ENCODE results near the gene HSPB1.
"Not testable (repeated sequence)": the region's sequence is repeated elsewhere in the genome, so short reads cannot be mapped to it uniquely, and the experiment has no call there.

Gene HSPB1

DNA sequence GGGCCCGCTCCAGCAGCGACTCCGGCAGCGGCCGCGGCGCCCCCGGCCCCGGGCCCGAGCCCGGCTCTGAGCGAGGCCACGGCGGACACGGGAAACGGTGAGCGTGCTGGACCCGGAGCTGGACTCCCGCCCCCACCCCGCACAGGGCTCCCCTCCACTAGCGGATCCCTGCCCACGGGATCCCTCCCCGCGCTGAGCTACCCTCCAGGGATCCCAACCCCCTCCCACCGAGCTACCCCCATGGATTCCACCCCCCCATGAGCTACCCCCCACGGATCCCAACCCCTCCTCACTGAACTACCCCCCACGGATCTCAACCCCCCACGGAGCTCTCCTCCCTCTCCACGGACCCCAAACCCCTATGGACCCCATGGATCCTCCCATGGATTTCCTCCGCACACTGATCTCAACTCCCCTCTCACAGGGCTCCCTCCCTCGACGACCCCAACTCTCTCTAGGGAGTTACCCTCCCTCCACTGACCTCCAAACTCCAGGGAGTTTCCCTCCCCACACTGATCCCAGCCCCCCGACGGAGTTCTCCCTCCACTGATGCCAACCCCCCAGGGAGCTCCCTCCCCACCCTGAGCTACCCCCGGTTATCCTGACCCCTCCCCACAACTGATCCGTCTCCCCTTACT, 20.6 kb upstream of the HSPB1 start:
- no peak for DNase-seq

DNA sequence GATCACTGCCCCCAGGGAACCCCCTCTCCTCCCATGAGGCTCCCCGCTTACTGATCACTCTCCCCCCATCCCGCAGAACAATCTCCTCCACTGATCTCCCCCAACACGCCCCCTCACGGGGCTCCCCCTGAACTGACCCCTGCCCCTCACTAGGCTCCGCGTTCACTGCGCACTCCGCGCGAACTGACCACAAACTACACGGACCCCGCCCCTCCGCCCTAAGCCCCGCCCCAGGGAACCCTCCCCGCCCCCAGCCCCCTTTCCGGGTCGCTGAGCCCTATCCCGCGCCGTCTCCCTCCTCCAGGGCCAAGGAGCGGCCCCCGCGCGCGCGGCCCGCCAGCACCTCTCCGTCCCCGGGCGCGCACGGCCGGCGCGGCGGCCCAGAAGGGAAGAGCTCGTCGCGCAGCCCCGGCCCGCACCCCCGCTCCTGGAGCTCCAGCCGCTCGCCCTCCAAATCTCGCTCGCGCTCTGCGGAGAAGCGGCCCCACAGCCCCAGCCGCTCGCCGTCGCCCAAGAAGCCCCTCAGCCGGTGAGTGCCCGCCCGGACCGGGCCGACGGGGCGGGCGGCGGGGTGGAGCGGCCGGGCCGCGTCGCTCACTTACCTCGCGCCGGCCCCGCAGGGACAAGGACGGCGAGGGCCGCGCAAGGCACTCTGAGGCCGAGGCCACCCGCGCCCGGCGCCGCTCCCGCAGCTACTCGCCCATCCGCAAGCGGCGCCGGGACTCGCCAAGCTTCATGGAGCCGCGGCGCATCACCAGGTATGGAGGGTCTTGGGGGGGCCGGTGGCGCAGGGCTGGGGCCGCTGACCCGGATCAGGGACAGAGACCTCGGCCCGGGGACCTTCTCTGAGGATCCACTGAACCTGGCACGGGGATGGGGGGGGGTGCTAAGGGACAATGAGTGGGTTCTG, 19.9 kb upstream of the HSPB1 start:
- DNase-seq = peak in 1 of 2 donors; percentile 23

DNA sequence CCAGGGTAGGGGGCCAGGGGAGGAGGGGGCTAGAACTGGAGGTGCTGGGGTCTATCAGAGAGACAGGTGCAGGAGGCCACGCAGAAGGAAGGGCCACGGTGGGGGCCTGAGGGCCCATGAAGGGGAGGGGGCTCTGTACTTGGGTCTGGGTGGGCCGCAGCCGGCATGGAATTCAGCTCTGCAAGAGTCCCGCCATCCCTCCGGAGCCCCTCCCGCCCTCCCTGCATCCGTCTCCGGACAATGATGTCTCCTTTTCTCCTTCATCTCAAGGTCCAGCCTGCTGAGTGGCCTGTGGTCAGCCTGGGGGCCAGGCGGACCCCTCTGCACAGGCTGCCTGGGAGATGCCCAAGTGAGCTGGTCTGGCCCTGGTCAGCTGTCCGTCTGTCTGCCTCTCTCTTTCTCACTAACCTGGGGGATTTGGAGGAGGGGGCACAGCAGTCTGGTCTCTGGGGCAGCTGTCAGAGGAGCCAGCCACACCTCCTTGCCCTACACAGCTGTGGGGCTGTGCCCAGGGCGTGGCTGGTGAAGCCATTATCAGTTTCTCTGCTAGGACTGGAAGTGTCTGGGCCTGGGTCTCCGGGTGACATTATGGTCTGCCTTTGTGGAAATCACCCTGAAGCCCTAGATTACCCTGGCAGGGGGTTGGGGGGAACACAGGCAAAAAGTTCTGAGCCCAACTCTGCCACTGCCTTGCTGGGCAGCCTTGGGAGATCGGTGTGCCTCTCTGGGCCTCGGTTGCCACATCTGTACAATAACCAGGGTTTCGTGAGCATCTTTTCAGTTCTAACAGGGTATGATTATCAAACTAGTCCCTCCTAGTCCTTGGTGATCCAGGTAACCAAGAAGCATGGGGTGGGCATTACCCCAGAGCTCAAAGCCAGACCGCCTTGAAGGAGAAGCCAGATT, 19.0 kb upstream of the HSPB1 start:
- no peak for DNase-seq

DNA sequence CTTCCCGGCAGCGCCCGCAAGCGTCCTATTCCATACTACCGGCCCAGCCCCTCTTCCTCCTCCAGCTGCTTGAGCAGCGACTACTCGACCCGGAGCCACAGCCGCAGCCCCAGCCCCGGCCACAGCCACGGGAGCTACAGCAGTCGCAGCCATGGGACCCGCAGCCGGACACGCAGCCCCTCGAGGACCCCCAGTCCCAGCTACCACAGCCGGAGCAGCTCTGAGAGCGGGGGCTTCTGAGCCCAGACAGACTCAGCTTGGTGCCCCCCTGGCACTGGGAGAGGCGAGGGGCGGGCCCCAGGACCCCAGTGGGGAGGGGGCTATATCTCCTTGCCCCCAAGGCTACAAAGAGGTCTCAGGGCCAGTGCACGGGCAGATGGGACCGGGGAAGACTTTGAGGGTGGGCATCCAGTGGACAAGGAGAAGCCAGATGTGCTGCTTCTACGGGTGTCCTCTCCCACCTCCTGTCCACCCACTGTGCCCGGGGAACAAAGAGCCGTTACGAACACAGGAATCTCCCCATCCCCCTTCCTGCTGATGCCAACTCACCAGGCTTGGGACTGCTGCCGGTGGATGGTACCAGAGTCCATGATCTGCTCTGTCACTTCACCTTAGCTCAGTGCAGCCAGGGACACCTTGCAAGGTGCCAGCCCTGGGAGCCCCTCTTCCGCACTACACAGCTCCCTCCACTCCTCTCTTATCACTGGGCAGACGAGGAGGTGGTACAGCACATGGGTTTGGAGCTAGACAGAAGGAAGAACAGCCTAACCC, 16.7 kb upstream of the HSPB1 start:
- DNase-seq = no peak

DNA sequence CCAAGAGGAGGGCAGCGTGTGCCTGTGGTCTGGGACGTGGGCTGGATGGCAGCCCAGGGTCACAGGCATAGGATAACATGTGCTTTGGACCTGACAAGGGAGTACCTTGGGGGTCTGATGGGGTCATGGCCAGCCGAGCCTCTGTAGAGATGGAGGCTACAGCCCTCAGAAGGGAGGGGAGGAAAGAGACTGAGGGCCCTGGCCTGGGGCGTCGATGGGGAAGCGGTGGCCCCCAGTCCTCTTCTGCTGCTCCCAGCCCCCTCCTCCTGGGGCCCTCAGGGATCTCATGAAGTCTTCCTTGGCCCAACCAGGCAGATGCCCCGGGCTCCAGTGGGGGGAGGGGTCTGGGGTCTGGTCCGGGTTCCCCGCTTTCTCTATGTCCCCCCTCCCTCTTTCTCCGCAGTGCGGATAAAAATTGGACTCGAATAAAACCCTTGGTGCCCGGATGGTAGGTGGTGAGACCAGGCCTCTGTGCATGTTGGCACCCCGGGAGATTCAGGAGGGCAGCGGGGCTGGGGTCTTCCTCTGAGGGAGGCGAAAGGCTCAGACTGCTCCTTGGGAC, 15.6 kb upstream of the HSPB1 start:
- no peak for DNase-seq

DNA sequence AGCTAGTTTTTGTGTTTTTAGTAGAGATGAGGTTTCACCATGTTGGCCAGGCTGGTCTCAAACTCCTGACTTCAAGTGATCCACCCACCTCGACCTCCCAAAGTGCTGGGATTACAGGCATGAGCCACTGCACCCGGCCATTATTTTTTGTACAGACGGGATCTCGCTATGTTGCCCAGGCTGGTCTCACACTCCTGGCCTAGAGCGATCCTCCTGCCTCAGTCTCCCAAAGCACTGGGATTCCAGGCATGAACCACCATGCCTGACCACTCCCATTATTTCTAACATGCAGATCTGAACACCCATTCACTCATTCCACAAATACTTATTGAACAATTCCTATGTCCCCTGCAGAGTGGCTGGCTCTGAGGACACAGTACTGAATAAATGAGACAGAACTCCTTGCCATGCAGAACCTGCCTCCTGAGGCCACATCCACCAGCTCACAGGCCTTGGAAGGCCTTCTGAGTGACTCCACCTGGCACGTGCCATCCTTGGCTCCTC, 11.6 kb upstream of the HSPB1 start:
- DNase-seq = not testable (repeated sequence)

DNA sequence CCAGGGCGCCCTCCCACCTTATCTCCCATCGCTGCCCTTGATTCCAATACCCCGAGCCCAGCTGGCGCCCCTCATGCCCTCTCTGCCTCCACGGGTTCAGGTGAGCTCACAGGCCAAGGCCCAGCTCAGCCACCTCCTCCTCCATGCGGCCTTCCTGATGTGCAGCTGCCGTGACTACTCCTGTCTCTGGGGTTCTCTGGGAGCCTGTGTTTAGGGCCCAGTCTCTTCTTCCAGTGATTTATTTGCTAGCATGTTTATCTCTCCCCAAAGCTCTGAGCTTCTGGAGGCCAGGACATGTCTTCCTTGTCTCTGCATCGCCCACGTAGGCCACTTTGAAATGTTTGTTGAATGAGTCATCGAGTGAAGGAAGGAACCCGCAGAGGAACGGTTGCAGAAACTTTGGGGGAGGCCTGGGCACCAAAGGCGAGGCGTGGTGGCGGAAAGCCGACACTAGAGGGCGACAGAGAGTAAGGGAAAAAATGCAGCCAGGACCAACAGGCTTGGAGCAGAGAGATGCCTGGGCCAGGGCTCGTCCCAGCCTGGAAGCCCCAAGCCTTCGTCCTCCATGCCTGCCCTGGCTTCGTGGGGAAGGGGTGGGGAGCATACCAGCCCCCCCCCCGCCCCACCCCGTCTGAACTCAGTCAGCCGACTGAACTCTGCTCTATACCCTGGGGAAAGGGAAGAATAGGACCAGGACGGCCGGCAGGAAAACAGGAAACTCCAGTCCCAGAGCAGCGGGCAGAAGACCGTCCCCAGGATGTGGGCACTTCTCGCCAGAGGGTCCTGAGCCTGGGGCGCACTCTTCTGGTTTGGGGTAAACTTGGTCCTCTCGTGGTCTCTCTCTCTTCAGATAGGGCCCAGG, 10.9 kb upstream of the HSPB1 start:
- DNase-seq = peak; percentile 91 to 92

DNA sequence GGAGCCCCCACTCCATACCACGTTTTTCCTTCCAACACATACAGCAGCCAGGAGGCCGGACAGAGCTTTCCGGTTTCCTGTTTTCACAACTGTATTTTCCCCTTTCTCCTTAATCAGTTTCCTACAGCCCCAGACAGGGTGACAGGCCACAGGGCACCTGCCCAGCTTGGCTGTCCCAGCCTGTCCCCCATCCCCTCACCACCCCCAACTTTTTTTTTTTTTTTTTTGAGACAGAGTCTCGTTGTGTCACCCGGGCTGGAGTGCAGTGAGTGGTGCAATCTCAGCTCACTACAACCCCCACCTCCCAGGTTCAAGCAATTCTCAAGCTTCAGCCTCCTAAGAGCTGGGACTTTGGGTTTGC, 10.3 kb upstream of the HSPB1 start:
- DNase-seq = no peak

DNA sequence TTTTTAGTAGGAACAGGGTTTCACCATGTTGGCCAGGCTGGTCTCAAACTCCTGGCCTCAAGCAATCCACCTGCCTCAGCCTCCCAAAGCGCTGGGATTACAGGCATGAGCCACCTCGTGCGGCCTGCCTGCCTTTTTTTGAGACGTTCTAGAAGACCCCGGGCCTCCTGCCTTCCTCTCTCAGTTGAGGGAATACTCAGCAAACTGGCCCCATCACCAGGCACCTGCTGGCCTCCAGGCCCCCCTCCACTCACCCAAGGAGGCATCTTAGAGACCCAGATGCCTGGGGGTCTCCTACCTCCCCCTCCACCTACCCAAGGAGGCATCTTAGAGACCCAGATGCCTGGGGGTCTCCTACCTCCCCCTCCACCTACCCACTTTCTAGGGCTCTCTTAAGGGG, 9.6 kb upstream of the HSPB1 start:
- DNase-seq = not testable (repeated sequence)

DNA sequence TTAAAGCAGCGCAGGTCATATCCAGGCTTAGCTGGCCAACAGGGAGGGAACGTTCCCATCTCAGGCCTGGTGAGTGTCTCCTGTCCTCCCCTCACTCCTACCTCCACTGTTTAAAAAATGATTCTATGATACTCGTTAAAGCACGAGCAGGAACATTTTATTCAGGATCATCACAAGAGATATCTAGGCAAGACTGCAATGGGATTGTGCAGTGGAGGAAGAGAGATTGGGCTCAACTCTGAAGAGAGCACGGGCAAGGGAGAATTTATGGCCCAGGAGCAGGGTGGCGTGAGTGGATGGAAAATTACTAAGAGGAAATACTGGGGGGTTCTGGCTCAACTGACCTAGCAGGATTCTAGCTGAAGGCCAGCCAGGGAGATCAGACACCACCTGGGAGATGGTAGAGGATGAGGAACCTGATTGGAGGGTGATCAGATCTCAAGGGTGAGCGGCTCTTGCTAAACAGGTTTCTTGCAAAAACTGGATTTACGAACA, 9.0 kb upstream of the HSPB1 start:
- no peak for DNase-seq

DNA sequence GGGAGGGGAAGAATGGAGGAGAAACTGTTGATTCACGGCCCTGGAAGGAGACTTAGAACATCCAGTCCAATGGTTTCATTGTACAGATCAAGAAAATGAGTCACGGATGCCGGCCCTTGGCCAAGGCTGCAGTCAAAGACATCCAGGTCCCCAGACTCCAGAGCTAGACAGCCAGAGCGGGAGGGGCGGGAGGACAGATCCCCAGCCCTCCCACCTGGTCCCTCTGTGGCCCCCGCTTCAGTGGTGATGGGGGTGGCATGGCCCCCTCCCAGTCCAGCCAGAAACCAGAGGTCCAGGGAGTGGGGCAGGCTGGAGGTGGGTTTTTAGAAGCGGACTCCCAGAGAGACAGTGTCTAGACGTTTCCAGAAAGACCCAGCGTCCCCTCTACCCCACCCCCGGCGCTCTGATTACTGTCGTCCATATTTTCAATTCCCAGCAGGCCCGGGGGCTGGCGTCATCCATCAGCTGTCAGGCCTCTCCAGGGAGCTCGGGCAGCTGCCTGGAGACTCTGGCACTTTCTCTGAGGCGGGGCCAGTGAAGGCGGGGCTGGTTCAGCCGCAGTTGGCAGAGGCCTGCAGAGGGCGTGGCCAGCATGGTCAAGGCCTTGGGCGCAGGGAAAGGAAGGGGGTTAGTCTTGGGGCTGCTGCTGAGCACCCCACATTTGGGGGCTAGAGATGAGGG, 8.0 kb upstream of the HSPB1 start:
- peak in 1 of 2 donors; percentile 24 for DNase-seq

DNA sequence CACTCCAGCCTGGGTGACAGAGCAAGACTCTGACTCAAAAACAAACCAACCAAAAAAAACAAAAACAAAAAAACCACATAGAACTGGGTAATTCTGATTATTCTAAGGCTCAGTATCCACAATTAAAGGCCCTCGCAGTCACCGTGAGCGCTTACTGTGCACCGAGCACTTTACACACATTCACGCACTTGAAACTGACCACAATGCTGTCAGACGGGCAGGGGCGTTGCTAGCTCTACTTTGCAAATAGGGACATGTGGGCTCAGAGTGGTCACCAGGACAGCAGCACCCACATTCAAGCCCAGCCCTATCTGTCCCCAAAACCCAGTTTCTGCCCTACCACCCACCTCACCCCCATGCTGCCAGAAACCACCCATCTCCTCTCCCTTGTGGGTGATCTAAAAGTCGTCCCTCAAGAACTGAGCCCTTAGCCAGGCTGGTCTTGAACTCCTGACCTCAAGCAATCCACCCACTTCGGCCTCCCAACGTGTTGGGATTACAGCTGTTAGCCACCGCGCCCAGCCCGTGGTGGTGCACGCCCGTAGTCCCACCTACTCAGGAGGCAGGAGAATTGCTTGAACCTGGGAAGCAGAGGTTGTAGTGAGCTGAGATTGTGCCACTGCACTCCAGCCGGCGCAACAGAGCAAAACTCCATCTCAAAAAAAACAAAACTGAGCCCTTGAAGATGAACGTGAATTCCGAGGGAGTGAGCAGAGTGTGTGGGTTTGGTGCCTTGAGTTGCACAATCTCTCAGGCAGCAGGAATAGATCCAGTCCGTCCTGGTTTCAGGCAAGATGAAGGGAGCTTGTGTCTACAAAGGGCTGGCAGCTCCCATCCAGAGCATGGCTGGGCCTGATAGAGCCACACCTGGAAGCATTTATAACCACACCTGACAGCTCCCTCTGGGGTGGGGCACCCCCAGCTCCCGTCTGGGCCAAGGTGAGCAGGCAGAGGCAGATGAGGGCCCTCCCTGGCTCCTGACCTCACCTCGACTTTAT, 5.4 kb upstream of the HSPB1 start:
- no peak for DNase-seq

DNA sequence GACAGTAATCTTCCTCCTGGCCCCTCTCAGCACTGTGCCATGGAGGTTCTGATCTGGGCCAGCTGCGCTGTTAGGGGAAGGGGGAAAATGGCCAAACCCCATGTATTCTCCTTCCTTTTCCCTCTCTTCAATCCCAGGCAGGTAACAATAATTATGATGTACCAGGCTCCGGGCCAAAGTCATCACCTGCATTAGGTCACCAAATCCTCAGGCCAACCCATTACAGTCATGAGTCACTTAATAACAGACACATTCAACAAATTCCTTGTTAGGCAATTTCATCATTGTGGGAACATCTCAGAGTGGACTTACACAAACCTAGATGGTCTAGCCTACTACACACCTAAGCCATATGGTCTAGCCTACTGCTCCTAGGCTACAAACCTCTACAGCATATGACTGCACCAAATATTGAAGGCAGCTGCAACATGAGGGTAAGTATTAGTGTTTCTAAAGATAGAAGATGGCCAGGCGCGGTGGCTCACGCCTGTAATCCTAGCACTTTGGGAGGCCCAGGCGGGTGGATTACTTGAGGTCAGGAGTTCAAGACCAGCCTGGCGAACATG, 2.2 kb upstream of the HSPB1 start:
- no peak for DNase-seq

DNA sequence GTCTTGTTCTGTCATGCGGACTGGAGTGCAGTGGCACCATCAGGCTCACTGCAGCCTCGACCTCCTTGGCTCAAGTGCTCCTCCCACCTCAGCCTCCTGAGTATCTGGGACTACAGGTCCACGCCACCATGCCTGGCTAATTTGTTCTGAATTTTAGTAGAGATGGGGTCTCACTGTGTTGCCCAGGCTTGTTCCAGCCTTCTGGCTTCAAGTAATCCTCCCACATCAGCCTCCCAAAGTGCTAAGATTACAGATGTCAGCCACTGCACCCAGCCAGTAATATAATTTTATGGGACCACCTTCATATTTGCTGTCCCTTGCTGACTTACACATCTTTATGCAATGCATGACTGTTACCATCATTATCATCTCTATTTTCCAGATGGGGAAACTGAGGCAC, 1.5 kb upstream of the HSPB1 start:
- no peak for DNase-seq

DNA sequence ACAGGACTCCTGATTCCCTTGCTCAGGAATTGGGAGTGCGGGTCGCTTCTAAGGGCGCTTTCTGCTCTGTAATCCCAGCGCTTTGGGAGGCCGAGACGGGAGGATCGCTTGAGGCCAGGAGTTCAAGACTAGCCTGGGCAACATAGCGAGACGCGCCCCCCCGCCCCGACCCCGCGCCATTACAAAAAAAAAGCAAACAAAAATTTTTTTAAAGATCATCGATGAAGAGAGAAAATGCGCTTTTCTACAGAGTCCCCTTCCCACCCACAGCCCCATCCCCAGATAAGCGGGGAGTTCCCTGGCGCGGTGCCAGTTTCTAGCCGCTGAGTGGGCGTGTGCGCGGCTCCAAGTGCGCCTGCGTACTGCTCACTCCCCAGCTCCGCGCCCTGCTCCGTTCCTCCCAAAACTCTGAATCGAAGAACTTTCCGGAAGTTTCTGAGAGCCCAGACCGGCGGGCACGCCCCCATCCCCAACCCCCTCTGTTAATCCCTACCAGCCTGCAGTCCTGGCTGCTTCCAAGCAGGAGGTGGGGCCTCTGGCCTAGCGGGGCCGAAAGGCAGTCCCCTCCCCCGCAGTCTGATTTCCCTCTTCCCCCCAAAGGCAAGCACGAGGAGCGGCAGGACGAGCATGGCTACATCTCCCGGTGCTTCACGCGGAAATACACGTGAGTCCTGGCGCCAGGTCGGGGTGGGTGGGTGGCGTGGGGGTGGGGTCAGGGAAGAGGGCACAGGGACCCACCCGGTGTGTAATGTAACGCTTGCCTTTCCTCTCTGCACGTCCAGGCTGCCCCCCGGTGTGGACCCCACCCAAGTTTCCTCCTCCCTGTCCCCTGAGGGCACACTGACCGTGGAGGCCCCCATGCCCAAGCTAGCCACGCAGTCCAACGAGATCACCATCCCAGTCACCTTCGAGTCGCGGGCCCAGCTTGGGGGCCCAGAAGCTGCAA, 1.0 kb downstream of the HSPB1 start:
- DNase-seq = peak; percentile 81

DNA sequence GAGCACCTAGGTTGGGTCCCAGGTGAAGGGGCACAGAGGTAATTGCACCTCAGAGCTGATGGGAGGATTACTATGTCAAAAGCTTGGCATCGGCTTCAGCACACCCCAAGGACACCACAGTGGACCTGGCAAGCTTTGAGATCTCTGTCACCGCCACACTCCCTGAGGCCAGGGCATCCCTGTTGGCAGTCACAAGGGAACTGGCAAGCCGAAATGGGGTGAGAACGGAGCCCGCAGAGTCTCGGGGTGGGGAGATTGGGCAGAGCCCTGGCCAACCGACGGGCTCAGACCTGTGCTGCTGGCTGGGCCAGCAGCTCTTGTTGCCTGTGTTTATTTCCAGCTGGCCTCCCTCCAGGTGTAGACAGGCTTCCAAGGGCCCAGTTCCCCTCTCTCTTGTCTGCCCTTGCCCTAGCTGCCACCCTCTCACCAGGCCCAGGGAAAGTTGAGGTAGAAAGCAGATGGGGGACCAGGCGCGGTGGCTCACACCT, 2.5 kb downstream of the HSPB1 start:
- no peak for DNase-seq

DNA sequence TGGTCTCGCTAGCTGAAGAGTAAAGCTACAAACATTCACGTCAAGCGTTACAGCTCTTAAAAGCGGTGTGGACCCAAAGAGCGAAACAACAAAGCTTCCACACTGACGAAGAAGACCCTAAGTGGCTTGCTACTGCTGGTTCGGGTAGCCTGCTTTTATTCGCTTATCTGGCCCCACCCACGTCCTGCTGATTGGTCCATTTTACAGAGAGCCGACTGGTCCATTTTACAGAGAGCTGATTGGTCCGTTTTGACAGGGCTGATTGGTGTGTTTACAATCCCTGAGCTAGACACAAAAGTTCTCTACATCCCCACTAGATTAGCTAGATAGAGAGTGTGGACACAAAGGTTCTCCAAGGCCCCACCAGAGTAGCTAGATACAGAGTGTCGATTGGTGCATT, 6.4 kb downstream of the HSPB1 start:
- not testable (repeated sequence) for DNase-seq
